Stimulated activated CD4-positive, alpha-beta T cell treated with anti-CD3 and anti-CD28 coated beads, Interleukin-15, amount 100 ng/mL, for 1 hour (primary cell): ENCODE results near the gene ENPP3.

Experiments
- DNase-seq, 2 donors: peaks; one replicate each; pipeline ENCODE4 v3.0.0-alpha.2; 2020; ENCODE audit warnings: low read depth in 1 of 2, low spot score in 1 of 2

ENPP3 gene

GRCh38 chr6:131636880-131637792 is at the start of gene ENPP3:
Gene ENPP3, plus strand, starts transcription at chr6:131637302. Its CDS starts 83 bp downstream, at chr6:131637385.
- no peak for DNase-seq

GRCh38 chr6:131587909-131588308 is 49.2 kb upstream of the ENPP3 start:
- DNase-seq = no peak

- DNase-seq = no peak
Measured at GRCh38 chr6:131588643-131589042, 48.5 kb upstream of the ENPP3 start.

GRCh38 chr6:131592935-131593334 is 44.2 kb upstream of the ENPP3 start:
- no peak for DNase-seq

GRCh38 chr6:131594074-131594473 is 43.0 kb upstream of the ENPP3 start:
- DNase-seq = no peak

GRCh38 chr6:131597446-131597845 is 39.7 kb upstream of the ENPP3 start:
- DNase-seq = no peak

- no peak for DNase-seq
Measured at GRCh38 chr6:131600716-131601115, 36.4 kb upstream of the ENPP3 start.

GRCh38 chr6:131602781-131603312 is 34.3 kb upstream of the ENPP3 start:
- no peak for DNase-seq

GRCh38 chr6:131613296-131613925 is 23.7 kb upstream of the ENPP3 start:
- no peak for DNase-seq

GRCh38 chr6:131615275-131615674 is 21.8 kb upstream of the ENPP3 start:
- DNase-seq = no peak

- DNase-seq = peak; percentile 92 to 98
Measured at GRCh38 chr6:131627724-131628682, 9.1 kb upstream of the ENPP3 start, which contains the start of gene MED23. Gene MED23, minus strand, starts transcription at chr6:131628242. Its CDS starts 193 bp downstream, at chr6:131628049.

- DNase-seq = no peak
Measured at GRCh38 chr6:131628726-131629125, 8.4 kb upstream of the ENPP3 start.

GRCh38 chr6:131629651-131630050 is 7.5 kb upstream of the ENPP3 start:
- no peak for DNase-seq

- no peak for DNase-seq
Measured at GRCh38 chr6:131631625-131632289, 5.3 kb upstream of the ENPP3 start.

- DNase-seq = no peak
Measured at GRCh38 chr6:131635384-131636340, 1.4 kb upstream of the ENPP3 start.

- no peak for DNase-seq
Measured at GRCh38 chr6:131638013-131638412, 911 bp downstream of the ENPP3 start.

GRCh38 chr6:131640100-131640499 is 3.0 kb downstream of the ENPP3 start:
- DNase-seq = no peak

- DNase-seq = no peak
Measured at GRCh38 chr6:131640576-131640975, 3.5 kb downstream of the ENPP3 start.

- no peak for DNase-seq
Measured at GRCh38 chr6:131641554-131641953, 4.5 kb downstream of the ENPP3 start.
